HCT116 (cell line): ENCODE results near the gene TP53RK. TPM values are rescaled to one million over a fixed set of nuclear protein-coding genes. Genes with fewer than 3 reads are reported as not detected.

Experiments used
- ATAC-seq: fragments of 200-7000 bp; cut with Tn5 transposase; 2 replicates; pipeline ENCODE4 v1.9.1; 2020; ENCODE audit warnings: mild to moderate bottlenecking, moderate library complexity
- BruUV-seq: library from RNA; stranded (reverse); fragments of 400-500 nt; replicated peaks from 2 replicates; lab custom pipeline; 2021; lab: Mats Ljungman, UMichigan
- CTCF ChIA-PET: fragments of 300-600 bp; sonication (Branson Sonifier 250); formaldehyde crosslinking; loops from one replicate; lab custom pipeline; 2021; ENCODE audit warnings: antibody characterized with exemption; lab: Charles Lee
- POLR2A ChIA-PET: fragments of 300-600, 350-600 bp; sonication (Branson Sonifier 250); formaldehyde crosslinking; loops from one replicate; lab custom pipeline; 2021; ENCODE audit warnings: antibody characterized with exemption; lab: Charles Lee
- RAD21 ChIA-PET, 2 experiments: fragments of 300-600 bp; sonication (Branson Sonifier 250); formaldehyde crosslinking; loops; one replicate each; lab custom pipeline; 2023; ENCODE audit warnings: low total read pairs in 2 of 2; ENCODE audit not compliant: uncharacterized antibody in 2 of 2, unreplicated experiment in 2 of 2, low non-redundant PET in 1 of 2; lab: Charles Lee
- DNase-seq: peaks from one replicate; pipeline ENCODE4 v3.0.0-alpha.2; 2010; ENCODE audit warnings: low read depth, low spot score
- H2AFZ ChIP-seq: fragments of 200-600 bp; shearing (Covaris generic), sonication (generic); 2 replicates; pipeline ENCODE4 v1.6.1; 2017; ENCODE audit warnings: low read depth, mixed run types, mixed read lengths, antibody characterized with exemption, low read length; ENCODE audit not compliant: poor library complexity, severe bottlenecking
- H3K27ac ChIP-seq: 2 replicates; pipeline ENCODE4 v1.5.1; 2012; ENCODE audit warnings: low read depth, low read length
- H3K27me3 ChIP-seq: fragments of 200-600 bp; sonication (generic); 2 replicates; pipeline ENCODE4 v1.6.1; 2016; ENCODE audit warnings: mixed run types, low read length, mixed read lengths; ENCODE audit not compliant: insufficient read depth
- H3K36me3 ChIP-seq, 2 experiments: fragments of 200-500 bp in 1 of 2; fragments of 200-600 bp in 1 of 2; sonication (Bioruptor generic) in 1 of 2; sonication (generic) in 1 of 2; 2 replicates each; pipeline versions ENCODE4 v1.5.1 to v1.6.1; 2014 to 2016; ENCODE audit warnings: low read length in 2 of 2, inconsistent platforms in 1 of 2, mixed read lengths in 1 of 2, mixed run types in 1 of 2; ENCODE audit not compliant: insufficient read depth in 2 of 2, control insufficient read depth in 1 of 2
- H3K4me1 ChIP-seq, 2 experiments: fragments of 200-600 bp in 1 of 2; sonication (generic) in 1 of 2; 2 replicates each; pipeline versions ENCODE4 v1.5.1 to v1.6.1; 2012 to 2017; ENCODE audit warnings: low read length in 2 of 2, inconsistent platforms in 1 of 2, mild to moderate bottlenecking in 1 of 2, mixed read lengths in 1 of 2, mixed run types in 1 of 2, moderate library complexity in 1 of 2; ENCODE audit not compliant: insufficient read depth in 2 of 2, control insufficient read depth in 1 of 2
- H3K4me2 ChIP-seq: fragments of 200-600 bp; sonication (generic); 2 replicates; pipeline ENCODE4 v1.6.1; 2017; ENCODE audit warnings: mixed run types, low read length, mixed read lengths
- H3K4me3 ChIP-seq, 2 experiments: fragments of 200-600 bp in 1 of 2; sonication (generic) in 1 of 2; replicated peaks in 1 of 2; 2 replicates each; pipeline ENCODE4 v1.5.1; 2011 to 2016; ENCODE audit warnings: low read length in 2 of 2, control low read depth in 1 of 2, low read depth in 1 of 2, mild to moderate bottlenecking in 1 of 2, mixed read lengths in 1 of 2, mixed run types in 1 of 2
- H3K79me2 ChIP-seq: fragments of 200-600 bp; sonication (generic); 2 replicates; pipeline ENCODE4 v1.6.1; 2017; ENCODE audit warnings: mild to moderate bottlenecking, mixed run types, low read length, moderate library complexity, mixed read lengths; ENCODE audit not compliant: insufficient read depth
- H3K9ac ChIP-seq: fragments of 200-600 bp; sonication (generic); 2 replicates; pipeline ENCODE4 v1.6.1; 2016; ENCODE audit warnings: low read length, mixed read lengths
- H3K9me2 ChIP-seq: fragments of 200-600 bp; sonication (generic), shearing (Covaris generic); 2 replicates; pipeline ENCODE4 v1.6.1; 2017; ENCODE audit warnings: mixed run types, mild to moderate bottlenecking, moderate library complexity; ENCODE audit not compliant: insufficient read depth
- H3K9me3 ChIP-seq, 2 experiments: fragments of 200-500 bp in 1 of 2; fragments of 200-600 bp in 1 of 2; sonication (Bioruptor generic) in 1 of 2; sonication (generic) in 1 of 2; 2 replicates each; pipeline ENCODE4 v1.6.1; 2014 to 2017; ENCODE audit warnings: low read length in 2 of 2, mixed read lengths in 2 of 2, inconsistent platforms in 1 of 2, low read depth in 1 of 2, mild to moderate bottlenecking in 1 of 2, mixed run types in 1 of 2, moderate library complexity in 1 of 2; ENCODE audit not compliant: control insufficient read depth in 1 of 2, insufficient read depth in 1 of 2
- H4K20me1 ChIP-seq: fragments of 200-600 bp; sonication (generic), shearing (Covaris generic); 2 replicates; pipeline ENCODE4 v1.6.1; 2017; ENCODE audit warnings: mixed run types, mild to moderate bottlenecking, moderate library complexity; ENCODE audit not compliant: insufficient read depth
- CBX3 ChIP-seq: IDR thresholded peaks from 2 replicates; pipeline ENCODE4 v1.6.1; 2012; ENCODE audit warnings: low read depth
- CEBPB ChIP-seq: IDR thresholded peaks from 2 replicates; pipeline ENCODE4 v1.6.1; 2012; ENCODE audit warnings: low read depth
- EGR1 ChIP-seq: IDR thresholded peaks from 2 replicates; pipeline ENCODE4 v1.6.1; 2012; ENCODE audit warnings: low read depth
- EZH2 ChIP-seq: fragments of 200-600 bp; sonication (generic); IDR thresholded peaks from 2 replicates; pipeline ENCODE4 v1.6.1; 2017; ENCODE audit warnings: antibody characterized with exemption, mixed run types
- EZH2phosphoT487 ChIP-seq: fragments of 200-600 bp; IDR thresholded peaks from 2 replicates; pipeline ENCODE4 v1.6.1; 2018; ENCODE audit warnings: antibody characterized with exemption, borderline replicate concordance
- JUND ChIP-seq: IDR thresholded peaks from 2 replicates; pipeline ENCODE4 v1.6.1; 2012
- POLR2A ChIP-seq: IDR thresholded peaks from 2 replicates; pipeline ENCODE4 v1.7.0; 2011; ENCODE audit warnings: borderline replicate concordance; ENCODE audit not compliant: insufficient read depth, insufficient read length; ENCODE audit errors: extremely low read depth
- POLR2AphosphoS5 ChIP-seq: IDR thresholded peaks from 2 replicates; pipeline ENCODE4 v1.6.1; 2011; ENCODE audit warnings: mild to moderate bottlenecking, low read depth, low read length, moderate library complexity
- RAD21 ChIP-seq: IDR thresholded peaks from 2 replicates; pipeline ENCODE4 v1.6.1; 2012; ENCODE audit warnings: low read depth, mild to moderate bottlenecking
- SIN3A ChIP-seq: IDR thresholded peaks from 2 replicates; pipeline ENCODE4 v1.6.1; 2012; ENCODE audit warnings: low read depth
- SP1 ChIP-seq: IDR thresholded peaks from 2 replicates; pipeline ENCODE4 v1.6.1; 2012; ENCODE audit warnings: low read depth
- TCF7L2 ChIP-seq: IDR thresholded peaks from 2 replicates; pipeline ENCODE4 v1.7.0; 2011; ENCODE audit warnings: borderline replicate concordance, inconsistent platforms; ENCODE audit not compliant: insufficient read depth, insufficient read length; ENCODE audit errors: extremely low read depth
- YY1 ChIP-seq: IDR thresholded peaks from 2 replicates; pipeline ENCODE4 v1.6.1; 2011; ENCODE audit warnings: low read length, low read depth, moderate library complexity, mild to moderate bottlenecking; ENCODE audit not compliant: insufficient replicate concordance; ENCODE audit errors: extremely low read depth
- ZFX ChIP-seq: fragments of 450-650 bp; IDR thresholded peaks from 2 replicates; pipeline ENCODE4 v1.6.1; 2017
- intact Hi-C: fragments of 100-400 bp; cut with micrococcal nuclease; formaldehyde crosslinking; loops from 2 replicates; pipeline ENCODE4 v1.10.0; 2022
- total RNA-seq: library from RNA; stranded (reverse); gene quantifications from one replicate; pipeline ENCODE4 v1.2.1, GENCODE V29; 2021; ENCODE audit not compliant: unreplicated experiment
- TF ChIP-seq, protein P1 (sequence below): IDR thresholded peaks from 2 replicates; pipeline ENCODE4 v1.6.1; 2012
- TF ChIP-seq, protein P2 (sequence below): IDR thresholded peaks from 2 replicates; pipeline ENCODE4 v1.6.1; 2012
- TF ChIP-seq, protein P3 (sequence below): IDR thresholded peaks from 2 replicates; pipeline ENCODE4 v1.6.1; 2011; ENCODE audit warnings: mild to moderate bottlenecking, low read length, moderate library complexity; ENCODE audit not compliant: insufficient replicate concordance; ENCODE audit errors: extremely low read depth
- TF ChIP-seq, protein P4 (sequence below): IDR thresholded peaks from 2 replicates; pipeline ENCODE4 v1.6.1; 2012; ENCODE audit warnings: low read depth
- TF ChIP-seq, protein P5 (sequence below), 3 experiments: fragments of 200-600 bp in 1 of 3; sonication (generic) in 1 of 3; IDR thresholded peaks in 2 of 3; conservative IDR thresholded peaks in 1 of 3; 2 replicates each; pipeline ENCODE4 v1.5.1; 2012 to 2017; ENCODE audit warnings: low read depth in 2 of 3, low read length in 2 of 3, antibody characterized with exemption in 1 of 3, borderline replicate concordance in 1 of 3, control low read depth in 1 of 3, mild to moderate bottlenecking in 1 of 3, mixed read lengths in 1 of 3, mixed run types in 1 of 3, moderate library complexity in 1 of 3; ENCODE audit not compliant: insufficient read depth in 1 of 3

The TP53RK gene
- total RNA-seq, 1 experiment from 2014 or later: 9.2 TPM

DNA sequence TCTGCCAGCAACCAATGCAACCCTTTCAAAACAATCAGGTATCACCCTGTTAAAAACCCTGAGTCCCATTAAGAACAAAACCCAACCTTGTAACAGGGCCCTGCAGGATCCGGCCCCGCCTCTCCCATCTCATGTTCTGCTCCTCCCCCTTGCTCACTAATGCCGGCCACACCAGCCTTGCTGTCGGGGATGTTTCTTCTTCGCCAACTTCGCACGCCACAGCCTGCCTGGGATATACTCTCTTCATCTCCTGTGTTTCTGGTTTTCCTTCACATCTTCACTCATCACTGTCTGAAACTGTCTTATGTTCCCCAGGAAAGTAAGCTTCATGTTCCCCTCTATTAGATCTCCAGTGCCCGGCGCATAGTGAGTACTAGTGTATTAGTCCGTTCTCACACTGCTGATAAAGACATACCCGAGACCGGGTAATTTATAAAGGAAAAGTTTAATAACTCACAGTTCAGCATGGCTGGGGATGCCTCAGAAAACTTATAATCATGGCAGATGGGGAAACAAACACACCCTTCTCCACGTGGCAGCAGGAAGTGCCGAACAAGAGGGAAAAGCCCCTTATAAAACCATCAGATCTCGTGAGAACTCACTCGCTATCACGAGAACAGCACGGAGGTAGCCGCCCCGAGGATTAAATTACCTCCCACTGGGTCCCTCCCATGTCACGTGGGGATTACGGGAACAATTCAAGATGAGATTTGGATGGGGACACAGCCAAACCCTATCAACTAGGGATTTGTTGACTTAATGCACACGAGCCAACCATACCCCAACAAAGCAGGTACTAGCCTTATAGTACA lies 5.1 kb downstream of the TP53RK start:
- Histone ChIP-seq H3K9ac (no peak overlapping the region), H3K4me3 (no peak overlapping the region), H3K9me2 (no peaks in the 10 kb centered on the region), H3K4me2 (no peak overlapping the region), H3K36me3 (peaks cover 9 to 18% of the 10 kb centered on the region in 2 experiments), H3K27me3 (no peaks in the 10 kb centered on the region), H3K79me2 (peaks cover 38% of the 10 kb centered on the region), H4K20me1 (no peaks in the 10 kb centered on the region), H2AFZ (no peak overlapping the region), H3K9me3 (no peaks in the 10 kb centered on the region), H3K27ac (no peak overlapping the region), H3K4me1 (peaks cover 10 to 14% of the 10 kb centered on the region in 2 experiments)
- no TSS peak for BruUV-seq
- CTCF ChIA-PET: interaction anchor here (1.2 kb wide), 1 partner anchor 28 kb away, joined by 3 read pairs; no protein-coding TSS in a partner anchor
- POLR2A ChIA-PET: no interaction called here
- no peak for TF ChIP-seq JUND
- TF ChIP-seq ZFX: no peak
- TF ChIP-seq, protein P1, sequence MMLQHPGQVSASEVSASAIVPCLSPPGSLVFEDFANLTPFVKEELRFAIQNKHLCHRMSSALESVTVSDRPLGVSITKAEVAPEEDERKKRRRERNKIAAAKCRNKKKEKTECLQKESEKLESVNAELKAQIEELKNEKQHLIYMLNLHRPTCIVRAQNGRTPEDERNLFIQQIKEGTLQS: no peak
- TF ChIP-seq POLR2AphosphoS5: no peak
- no peak for TF ChIP-seq EZH2phosphoT487
- TF ChIP-seq, protein P2, sequence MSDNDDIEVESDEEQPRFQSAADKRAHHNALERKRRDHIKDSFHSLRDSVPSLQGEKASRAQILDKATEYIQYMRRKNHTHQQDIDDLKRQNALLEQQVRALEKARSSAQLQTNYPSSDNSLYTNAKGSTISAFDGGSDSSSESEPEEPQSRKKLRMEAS: no peak
- TF ChIP-seq TCF7L2: no peak
- TF ChIP-seq SIN3A: no peak
- no peak for TF ChIP-seq EZH2
- no peak for TF ChIP-seq CBX3
- TF ChIP-seq, protein P3, sequence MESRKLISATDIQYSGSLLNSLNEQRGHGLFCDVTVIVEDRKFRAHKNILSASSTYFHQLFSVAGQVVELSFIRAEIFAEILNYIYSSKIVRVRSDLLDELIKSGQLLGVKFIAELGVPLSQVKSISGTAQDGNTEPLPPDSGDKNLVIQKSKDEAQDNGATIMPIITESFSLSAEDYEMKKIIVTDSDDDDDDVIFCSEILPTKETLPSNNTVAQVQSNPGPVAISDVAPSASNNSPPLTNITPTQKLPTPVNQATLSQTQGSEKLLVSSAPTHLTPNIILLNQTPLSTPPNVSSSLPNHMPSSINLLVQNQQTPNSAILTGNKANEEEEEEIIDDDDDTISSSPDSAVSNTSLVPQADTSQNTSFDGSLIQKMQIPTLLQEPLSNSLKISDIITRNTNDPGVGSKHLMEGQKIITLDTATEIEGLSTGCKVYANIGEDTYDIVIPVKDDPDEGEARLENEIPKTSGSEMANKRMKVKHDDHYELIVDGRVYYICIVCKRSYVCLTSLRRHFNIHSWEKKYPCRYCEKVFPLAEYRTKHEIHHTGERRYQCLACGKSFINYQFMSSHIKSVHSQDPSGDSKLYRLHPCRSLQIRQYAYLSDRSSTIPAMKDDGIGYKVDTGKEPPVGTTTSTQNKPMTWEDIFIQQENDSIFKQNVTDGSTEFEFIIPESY: no peak
- TF ChIP-seq EGR1: no peak
- TF ChIP-seq, protein P4, sequence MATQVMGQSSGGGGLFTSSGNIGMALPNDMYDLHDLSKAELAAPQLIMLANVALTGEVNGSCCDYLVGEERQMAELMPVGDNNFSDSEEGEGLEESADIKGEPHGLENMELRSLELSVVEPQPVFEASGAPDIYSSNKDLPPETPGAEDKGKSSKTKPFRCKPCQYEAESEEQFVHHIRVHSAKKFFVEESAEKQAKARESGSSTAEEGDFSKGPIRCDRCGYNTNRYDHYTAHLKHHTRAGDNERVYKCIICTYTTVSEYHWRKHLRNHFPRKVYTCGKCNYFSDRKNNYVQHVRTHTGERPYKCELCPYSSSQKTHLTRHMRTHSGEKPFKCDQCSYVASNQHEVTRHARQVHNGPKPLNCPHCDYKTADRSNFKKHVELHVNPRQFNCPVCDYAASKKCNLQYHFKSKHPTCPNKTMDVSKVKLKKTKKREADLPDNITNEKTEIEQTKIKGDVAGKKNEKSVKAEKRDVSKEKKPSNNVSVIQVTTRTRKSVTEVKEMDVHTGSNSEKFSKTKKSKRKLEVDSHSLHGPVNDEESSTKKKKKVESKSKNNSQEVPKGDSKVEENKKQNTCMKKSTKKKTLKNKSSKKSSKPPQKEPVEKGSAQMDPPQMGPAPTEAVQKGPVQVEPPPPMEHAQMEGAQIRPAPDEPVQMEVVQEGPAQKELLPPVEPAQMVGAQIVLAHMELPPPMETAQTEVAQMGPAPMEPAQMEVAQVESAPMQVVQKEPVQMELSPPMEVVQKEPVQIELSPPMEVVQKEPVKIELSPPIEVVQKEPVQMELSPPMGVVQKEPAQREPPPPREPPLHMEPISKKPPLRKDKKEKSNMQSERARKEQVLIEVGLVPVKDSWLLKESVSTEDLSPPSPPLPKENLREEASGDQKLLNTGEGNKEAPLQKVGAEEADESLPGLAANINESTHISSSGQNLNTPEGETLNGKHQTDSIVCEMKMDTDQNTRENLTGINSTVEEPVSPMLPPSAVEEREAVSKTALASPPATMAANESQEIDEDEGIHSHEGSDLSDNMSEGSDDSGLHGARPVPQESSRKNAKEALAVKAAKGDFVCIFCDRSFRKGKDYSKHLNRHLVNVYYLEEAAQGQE: no peak
- TF ChIP-seq SP1: no peak
- TF ChIP-seq POLR2A: no peak
- TF ChIP-seq YY1: no peak
- TF ChIP-seq RAD21: no peak
- TF ChIP-seq CEBPB: no peak
- TF ChIP-seq, protein P5, sequence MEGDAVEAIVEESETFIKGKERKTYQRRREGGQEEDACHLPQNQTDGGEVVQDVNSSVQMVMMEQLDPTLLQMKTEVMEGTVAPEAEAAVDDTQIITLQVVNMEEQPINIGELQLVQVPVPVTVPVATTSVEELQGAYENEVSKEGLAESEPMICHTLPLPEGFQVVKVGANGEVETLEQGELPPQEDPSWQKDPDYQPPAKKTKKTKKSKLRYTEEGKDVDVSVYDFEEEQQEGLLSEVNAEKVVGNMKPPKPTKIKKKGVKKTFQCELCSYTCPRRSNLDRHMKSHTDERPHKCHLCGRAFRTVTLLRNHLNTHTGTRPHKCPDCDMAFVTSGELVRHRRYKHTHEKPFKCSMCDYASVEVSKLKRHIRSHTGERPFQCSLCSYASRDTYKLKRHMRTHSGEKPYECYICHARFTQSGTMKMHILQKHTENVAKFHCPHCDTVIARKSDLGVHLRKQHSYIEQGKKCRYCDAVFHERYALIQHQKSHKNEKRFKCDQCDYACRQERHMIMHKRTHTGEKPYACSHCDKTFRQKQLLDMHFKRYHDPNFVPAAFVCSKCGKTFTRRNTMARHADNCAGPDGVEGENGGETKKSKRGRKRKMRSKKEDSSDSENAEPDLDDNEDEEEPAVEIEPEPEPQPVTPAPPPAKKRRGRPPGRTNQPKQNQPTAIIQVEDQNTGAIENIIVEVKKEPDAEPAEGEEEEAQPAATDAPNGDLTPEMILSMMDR (IDR thresholded peaks at IDR 0.05 in 2 of 3, conservative IDR thresholded peaks at IDR 0.05 in 1 of 3; ENCODE audit: borderline replicate concordance in 1 of 3, insufficient read depth in 1 of 3, low read depth in 2 of 3, low read length in 2 of 3): no peak
- RAD21 ChIA-PET: no interaction called here
- ATAC-seq (peak; percentile 48; the same call in 1 of the 2 replicates), DNase-seq (no peak)
- intact Hi-C loops: loop anchor here (5.0 kb wide), 1 partner anchor 122 kb away; no protein-coding TSS in a partner anchor
